Prostate gland (tissue), 2 donors: ENCODE measurements around the gene RAB37. TPM values are rescaled to one million over a fixed set of nuclear protein-coding genes. Genes with fewer than 3 reads are reported as not detected.

ENCODE experiments used
- DNase-seq: peaks from one replicate; pipeline ENCODE4 v3.0.0-alpha.2; 2019; ENCODE audit warnings: low spot score
- H3K27ac ChIP-seq, 2 donors: fragments of 200-600 bp; sonication (generic); 2 replicates each; pipeline ENCODE4 v1.5.1; 2017 to 2019
- H3K27me3 ChIP-seq: fragments of 200-600 bp; sonication (generic); replicated peaks from 2 replicates; pipeline ENCODE4 v1.5.1; 2019; ENCODE audit not compliant: insufficient read depth
- H3K36me3 ChIP-seq, 2 donors: fragments of 200-600 bp; sonication (generic); 1 replicate in 1 of 2; 2 replicates in 1 of 2; pipeline versions ENCODE4 v1.5.1 to v1.8.1; 2017 to 2019
- H3K4me1 ChIP-seq: fragments of 200-600 bp; sonication (generic); replicated peaks from 2 replicates; pipeline ENCODE4 v1.5.1; 2019
- H3K4me3 ChIP-seq, 2 donors: fragments of 200-600 bp; sonication (generic); 2 replicates each; pipeline ENCODE4 v1.5.1; 2017 to 2019
- H3K9me3 ChIP-seq: fragments of 200-600 bp; sonication (generic); 2 replicates; pipeline ENCODE4 v1.5.1; 2017
- POLR2A ChIP-seq: fragments of 450-650 bp; IDR thresholded peaks from one replicate; pipeline ENCODE4 v1.6.1; 2016; ENCODE audit warnings: antibody characterized with exemption, mild to moderate bottlenecking
- POLR2AphosphoS5 ChIP-seq: sonication (generic); formaldehyde crosslinking; IDR thresholded peaks from one replicate; pipeline ENCODE4 v1.6.1; 2017; ENCODE audit warnings: antibody characterized with exemption
- WGBS: methylation state at CpG from one replicate; pipeline ENCODE4 v1.1.5; 2018; 5-methylcytosine and 5-hydroxymethylcytosine counted together
- intact Hi-C: fragments of 100-400 bp; cut with DNase I; formaldehyde crosslinking; loops from one replicate; pipeline ENCODE4 v1.14.2; 2022
- microRNA-seq: library from miRNA; unstranded; fragments of <30 nt; microRNA quantifications from one replicate; pipeline ENCODE4, GENCODE V29; 2016
- total RNA-seq, 2 donors: library from RNA; depleted of rRNA; stranded (reverse); fragments of >200 nt; gene quantifications; one replicate each; pipeline ENCODE4 v1.1.0, GENCODE V29; 2016
- TF ChIP-seq, protein P1 (sequence below), 4 experiments: fragments of 200-600 bp in 2 of 4; fragments of 450-650 bp in 2 of 4; sonication (generic) in 2 of 4; IDR thresholded peaks; 1 replicate in 3 of 4; 2 replicates in 1 of 4; pipeline ENCODE4 v1.5.1; 2016 to 2019; ENCODE audit warnings: antibody characterized with exemption in 4 of 4, mild to moderate bottlenecking in 2 of 4, moderate library complexity in 2 of 4

Gene RAB37
- total RNA-seq, 2 donors from 2014 or later: 1.6 to 2.2 TPM

DNA sequence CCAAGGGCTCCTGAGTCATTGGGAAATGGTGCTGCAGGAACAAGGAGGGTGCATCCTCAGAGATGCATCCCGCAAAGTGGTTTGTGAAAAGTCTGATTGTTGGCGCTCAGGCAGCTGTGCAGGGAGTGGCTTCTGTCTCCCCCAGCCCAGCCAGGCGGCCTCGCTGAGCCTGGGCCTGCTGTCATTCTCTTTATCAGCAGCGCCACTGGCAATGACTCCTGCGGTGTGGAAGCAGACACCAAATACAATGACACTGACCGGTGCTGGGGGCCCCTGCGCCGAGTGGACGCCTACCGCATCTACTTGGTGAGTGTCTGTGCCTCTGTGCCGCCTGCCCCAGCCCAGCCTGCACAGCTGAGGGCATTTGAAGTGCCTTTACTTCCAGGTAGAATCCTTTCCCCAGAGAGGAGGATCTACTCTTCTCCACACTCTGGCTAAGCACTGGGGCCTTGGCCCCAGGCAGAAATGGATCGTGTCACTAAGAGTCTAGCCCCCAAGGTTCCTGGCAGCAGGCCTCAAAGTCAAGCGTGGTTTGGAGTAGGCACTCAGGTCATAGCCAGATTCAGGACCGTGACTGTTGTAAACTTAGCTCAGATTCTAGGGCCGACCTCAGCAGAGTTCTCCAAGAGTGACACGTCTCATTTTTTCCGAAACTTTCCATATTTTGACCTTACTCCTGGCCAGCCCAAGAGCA lies 58.4 kb downstream of the RAB37 start:
- no peak overlapping the region for H3K4me3 ChIP-seq
- WGBS: 86% methylated on average over 18 of the region's 18 CpGs
- intact Hi-C loops: no loop called here
- DNase-seq: no peak
- no peaks in the 10 kb centered on the region for H3K9me3 ChIP-seq
- no peaks in the 10 kb centered on the region for H3K36me3 ChIP-seq
- no peaks in the 10 kb centered on the region for H3K27me3 ChIP-seq
- H3K27ac ChIP-seq: no peak overlapping the region
- TF ChIP-seq, protein P1, sequence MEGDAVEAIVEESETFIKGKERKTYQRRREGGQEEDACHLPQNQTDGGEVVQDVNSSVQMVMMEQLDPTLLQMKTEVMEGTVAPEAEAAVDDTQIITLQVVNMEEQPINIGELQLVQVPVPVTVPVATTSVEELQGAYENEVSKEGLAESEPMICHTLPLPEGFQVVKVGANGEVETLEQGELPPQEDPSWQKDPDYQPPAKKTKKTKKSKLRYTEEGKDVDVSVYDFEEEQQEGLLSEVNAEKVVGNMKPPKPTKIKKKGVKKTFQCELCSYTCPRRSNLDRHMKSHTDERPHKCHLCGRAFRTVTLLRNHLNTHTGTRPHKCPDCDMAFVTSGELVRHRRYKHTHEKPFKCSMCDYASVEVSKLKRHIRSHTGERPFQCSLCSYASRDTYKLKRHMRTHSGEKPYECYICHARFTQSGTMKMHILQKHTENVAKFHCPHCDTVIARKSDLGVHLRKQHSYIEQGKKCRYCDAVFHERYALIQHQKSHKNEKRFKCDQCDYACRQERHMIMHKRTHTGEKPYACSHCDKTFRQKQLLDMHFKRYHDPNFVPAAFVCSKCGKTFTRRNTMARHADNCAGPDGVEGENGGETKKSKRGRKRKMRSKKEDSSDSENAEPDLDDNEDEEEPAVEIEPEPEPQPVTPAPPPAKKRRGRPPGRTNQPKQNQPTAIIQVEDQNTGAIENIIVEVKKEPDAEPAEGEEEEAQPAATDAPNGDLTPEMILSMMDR (IDR thresholded peaks at IDR 0.05): no peak
- no peak for TF ChIP-seq POLR2AphosphoS5
- TF ChIP-seq POLR2A: no peak
- H3K4me1 ChIP-seq: no peaks in the 10 kb centered on the region

DNA sequence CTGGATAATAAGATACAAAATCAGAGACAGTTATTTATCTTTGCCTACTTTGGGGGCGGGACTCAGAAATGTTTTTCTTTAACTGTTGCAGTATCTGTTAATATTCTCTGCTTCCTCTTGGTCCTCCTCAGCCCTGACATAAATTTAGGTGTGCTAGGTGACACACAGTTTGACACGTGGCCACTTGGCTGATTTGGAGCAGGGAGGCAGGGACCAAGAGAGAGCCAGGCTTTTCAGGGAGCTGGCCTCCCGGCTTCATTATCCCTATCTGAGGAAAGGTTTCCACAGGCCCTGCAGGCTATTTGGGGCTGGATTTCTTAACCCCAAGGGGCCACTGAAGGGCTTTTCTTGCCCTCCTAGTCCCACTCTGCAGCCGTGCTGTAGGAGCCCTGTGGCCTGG lies 59.2 kb downstream of the RAB37 start:
- TF ChIP-seq, protein P1 (IDR thresholded peaks at IDR 0.05): no peak
- TF ChIP-seq POLR2AphosphoS5 (no peak), POLR2A (no peak)
- no peak for DNase-seq
- H3K27ac ChIP-seq: no peak overlapping the region
- intact Hi-C loops: no loop called here
- no peaks in the 10 kb centered on the region for H3K9me3 ChIP-seq
- WGBS: 89% methylated on average over 4 of the region's 4 CpGs
- H3K27me3 ChIP-seq: no peaks in the 10 kb centered on the region
- no peaks in the 10 kb centered on the region for H3K4me1 ChIP-seq
- H3K36me3 ChIP-seq: no peaks in the 10 kb centered on the region
- H3K4me3 ChIP-seq: no peak overlapping the region

DNA sequence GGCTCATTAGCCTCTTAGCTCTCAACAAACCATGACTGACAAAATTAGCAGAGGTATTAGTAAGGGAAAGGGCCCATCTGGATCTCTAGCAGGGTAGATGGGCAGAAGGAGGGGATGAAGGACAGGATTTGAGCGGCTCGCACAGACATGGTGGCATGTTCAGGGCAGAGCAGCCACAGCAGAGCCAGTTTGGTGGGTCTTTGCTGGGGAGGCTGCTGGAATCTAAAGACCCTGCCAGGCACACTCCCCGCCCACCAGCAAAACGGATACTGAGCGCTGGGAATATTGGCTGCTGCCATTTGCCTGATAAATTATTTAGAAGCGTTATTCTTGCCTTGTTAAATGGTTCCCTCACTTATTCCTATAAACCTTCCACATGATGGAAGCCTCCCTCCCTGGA lies 59.8 kb downstream of the RAB37 start:
- intact Hi-C loops: no loop called here
- Histone ChIP-seq H3K4me1 (no peaks in the 10 kb centered on the region), H3K9me3 (no peaks in the 10 kb centered on the region), H3K27me3 (no peaks in the 10 kb centered on the region), H3K4me3 (no peak overlapping the region), H3K27ac (no peak overlapping the region), H3K36me3 (no peaks in the 10 kb centered on the region)
- WGBS: 81% methylated on average over 6 of the region's 6 CpGs
- DNase-seq: no peak
- TF ChIP-seq, protein P1 (IDR thresholded peaks at IDR 0.05): no peak
- TF ChIP-seq POLR2AphosphoS5 (no peak), POLR2A (no peak)

Small RNAs within 50 kb of the gene (microRNA-seq; reads per million reads assigned to microRNA genes)
- 29.4 reads per million, percentile 61 among the genes with 10 or more reads in this experiment for gene MIR3615

Other genes starting within 250 kb of the RAB37 start
- gene CD300LB, start 205.8 kb upstream of the RAB37 start, total RNA-seq: under 1 TPM; 0.64 to 0.80 TPM
- gene CD300C, start 191.1 kb upstream of the RAB37 start, total RNA-seq: 1 to 10 TPM in 1 of 2 donors, not detected in 1; 1.5 TPM
- gene CD300H, start 169.7 kb upstream of the RAB37 start, total RNA-seq: not detected
- gene CD300LD, start 145.0 kb upstream of the RAB37 start, total RNA-seq: not detected
- gene CD300E, start 113.5 kb upstream of the RAB37 start, total RNA-seq: under 1 TPM in 1 of 2 donors, not detected in 1; 0.45 TPM
- gene CD300LF, start 24.3 kb upstream of the RAB37 start, total RNA-seq: 1 to 10 TPM in 1 of 2 donors, under 1 TPM in 1; 0.59 to 1.2 TPM
- 100 to 1,000 TPM in 1 of 2 donors, 10 to 100 TPM in 1; 84.1 to 133 TPM for gene NHERF1, start 11.4 kb downstream of the RAB37 start, total RNA-seq
- gene NAT9, start 39.1 kb downstream of the RAB37 start, total RNA-seq: 10 to 100 TPM; 29.6 to 49.3 TPM
- gene GRIN2C, start 122.6 kb downstream of the RAB37 start, total RNA-seq: 1 to 10 TPM in 1 of 2 donors, not detected in 1; 3.6 TPM
- 100 to 1,000 TPM in 1 of 2 donors, 10 to 100 TPM in 1; 24.6 to 182 TPM for gene FDXR, start 135.7 kb downstream of the RAB37 start, total RNA-seq
- gene FADS6, start 156.4 kb downstream of the RAB37 start, total RNA-seq: not detected
- gene USH1G, start 186.0 kb downstream of the RAB37 start, total RNA-seq: 1 to 10 TPM in 1 of 2 donors, not detected in 1; 1.1 TPM
- gene OTOP2, start 187.0 kb downstream of the RAB37 start, total RNA-seq: under 1 TPM in 1 of 2 donors, not detected in 1; 0.85 TPM
- gene OTOP3, start 198.6 kb downstream of the RAB37 start, total RNA-seq: not detected
- gene HID1, start 235.5 kb downstream of the RAB37 start, total RNA-seq: 100 to 1,000 TPM in 1 of 2 donors, 10 to 100 TPM in 1; 87.1 to 101 TPM